PC-3 (cell line): ENCODE measurements around the gene PTPN12.

ENCODE experiments used
- CTCF ChIP-seq: fragments of 300-600 bp; sonication (generic); conservative IDR thresholded peaks from 2 replicates; pipeline ENCODE4 v1.5.1; 2017; ENCODE audit warnings: antibody characterized with exemption, low read depth, mild to moderate bottlenecking, low read length
- EZH2 ChIP-seq: fragments of 300-600 bp; sonication (generic); IDR thresholded peaks from one replicate; pipeline ENCODE4 v1.6.1; 2017; ENCODE audit warnings: antibody characterized with exemption, mild to moderate bottlenecking, low read length; ENCODE audit not compliant: unreplicated experiment

DNA sequence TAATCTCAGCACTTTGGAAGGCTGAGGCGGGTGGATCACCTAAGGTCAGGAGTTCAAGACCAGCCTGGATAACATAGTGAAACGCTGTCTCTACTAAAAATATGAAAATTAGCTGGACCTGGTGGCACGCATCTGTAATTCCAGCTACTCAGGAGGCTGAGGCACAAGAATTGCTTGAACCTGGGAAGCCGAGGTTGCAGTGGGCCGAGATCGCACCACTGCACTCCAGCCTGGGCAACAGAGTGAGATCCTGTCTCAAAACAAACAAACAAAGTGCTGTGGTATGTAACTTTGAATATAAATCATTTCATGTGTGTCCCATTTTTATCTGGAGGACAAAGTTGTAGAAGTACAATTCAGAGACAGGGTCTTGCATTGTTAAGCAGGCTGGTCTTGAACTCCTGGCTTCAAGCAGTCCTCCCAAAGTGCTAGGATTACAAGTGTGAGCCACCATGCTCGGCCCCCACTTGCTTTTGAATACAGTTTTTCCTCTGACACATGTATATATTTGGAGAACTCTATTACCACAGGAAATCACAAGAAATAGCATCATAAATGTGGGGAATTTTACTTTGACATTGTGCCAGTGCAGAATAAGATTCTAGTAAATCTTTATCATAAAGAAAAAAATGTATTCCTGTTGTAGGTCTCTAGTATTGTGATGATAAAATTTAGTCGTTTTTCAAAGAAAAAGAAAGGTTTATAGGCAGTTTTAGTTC is 32.6 kb downstream of the PTPN12 start:
- no peak for TF ChIP-seq CTCF
- TF ChIP-seq EZH2 = no peak
